GM19463 (cell line): Measurements from ENCODE around the gene EEF1AKMT2.
A peak's percentile ranks its signal among the peaks of the same experiment; 100 is the strongest.

Source experiments
- ATAC-seq: cut with Tn5 transposase; IDR thresholded peaks from one replicate; pipeline ENCODE4 v1.9.1; 2021; ENCODE audit warnings: mild to moderate bottlenecking, moderate library complexity; ENCODE audit not compliant: unreplicated experiment

Gene EEF1AKMT2

GRCh38 chr10:124739119-124739921 lies 52.4 kb downstream of the EEF1AKMT2 start:
- ATAC-seq: no peak

- ATAC-seq: no peak
Observed at GRCh38 chr10:124738441-124738840, 53.2 kb downstream of the EEF1AKMT2 start.

GRCh38 chr10:124737708-124738107 lies 54.0 kb downstream of the EEF1AKMT2 start:
- ATAC-seq: no peak

- ATAC-seq: no peak
Observed at GRCh38 chr10:124737221-124737620, 54.5 kb downstream of the EEF1AKMT2 start.

- ATAC-seq: no peak
Observed at GRCh38 chr10:124736491-124737136, 55.1 kb downstream of the EEF1AKMT2 start.

GRCh38 chr10:124735491-124736286 lies 56.0 kb downstream of the EEF1AKMT2 start:
- ATAC-seq: no peak

GRCh38 chr10:124734311-124735166 lies 57.1 kb downstream of the EEF1AKMT2 start:
- no peak for ATAC-seq

- ATAC-seq: no peak
Observed at GRCh38 chr10:124733571-124734245, 58.0 kb downstream of the EEF1AKMT2 start.

- ATAC-seq: peak; percentile 68
Observed at GRCh38 chr10:124732931-124733570, 58.6 kb downstream of the EEF1AKMT2 start.

- no peak for ATAC-seq
Observed at GRCh38 chr10:124731551-124731950, 60.1 kb downstream of the EEF1AKMT2 start.

GRCh38 chr10:124730790-124731189 lies 60.9 kb downstream of the EEF1AKMT2 start:
- ATAC-seq: no peak

GRCh38 chr10:124728830-124729661 lies 62.6 kb downstream of the EEF1AKMT2 start:
- no peak for ATAC-seq

GRCh38 chr10:124728071-124728829 lies 63.4 kb downstream of the EEF1AKMT2 start:
- no peak for ATAC-seq

GRCh38 chr10:124727361-124727960 lies 64.2 kb downstream of the EEF1AKMT2 start:
- no peak for ATAC-seq

- ATAC-seq: no peak
Observed at GRCh38 chr10:124725791-124726190, 65.9 kb downstream of the EEF1AKMT2 start.

- ATAC-seq: no peak
Observed at GRCh38 chr10:124725171-124725631, 66.5 kb downstream of the EEF1AKMT2 start.

GRCh38 chr10:124724279-124725027 lies 67.2 kb downstream of the EEF1AKMT2 start:
- no peak for ATAC-seq
